Measurements from ENCODE around the gene NFAM1. TPM values are rescaled to one million over a fixed set of nuclear protein-coding genes. Genes with fewer than 3 reads are reported as not detected.

Gene NFAM1
- total and polyA plus RNA-seq, 2 donors (not counting 3 experiments of a cell fraction or from before 2014, with no cell fraction given) = not detected

GRCh38 chr22:42432818-42433217 is 615 bp upstream of the NFAM1 start:
- Histone ChIP-seq H3K4me2 (ENCODE audit: insufficient read depth, low read length) (no peak overlapping the region), H3K27me3 (ENCODE audit: control insufficient read depth in 2 of 2, insufficient read depth in 2 of 2, low read length in 2 of 2) (peaks cover 29 to 33% of the 10 kb centered on the region in 2 experiments), H3K4me3 (replicated peaks in 1 of 3; ENCODE audit: insufficient read depth in 1 of 3, low read depth in 1 of 3, low read length in 3 of 3) (no peak overlapping the region), H3K9ac (replicated peaks; ENCODE audit: extremely low read depth, insufficient read depth, low read length) (no peak overlapping the region), H3K4me1 (ENCODE audit: control insufficient read depth, extremely low read depth, insufficient read depth, low read length) (peaks cover 3% of the 10 kb centered on the region), H4K20me1 (replicated peaks; ENCODE audit: control insufficient read depth, extremely low read depth, insufficient read depth, low read length) (no peaks in the 10 kb centered on the region), H2AFZ (ENCODE audit: low read depth, low read length) (no peak overlapping the region), H3K9me3 (replicated peaks; ENCODE audit: control insufficient read depth, insufficient read depth, low read length) (no peaks in the 10 kb centered on the region), H3K36me3 (ENCODE audit: control insufficient read depth in 2 of 2, extremely low read depth in 1 of 2, insufficient read depth in 2 of 2, low read length in 2 of 2) (no peaks in the 10 kb centered on the region), H3K79me2 (ENCODE audit: control insufficient read depth, insufficient read depth, low read length) (no peaks in the 10 kb centered on the region), H3K27ac (ENCODE audit: insufficient read depth, low read depth, low read length) (no peak overlapping the region), H3K9me1 (replicated peaks; ENCODE audit: control insufficient read depth, extremely low read depth, insufficient read depth, low read length) (no peaks in the 10 kb centered on the region)
- CTCF ChIA-PET = interaction anchor here (1.5 kb wide), 1 partner anchor 11 kb away, joined by 4 read pairs; no protein-coding TSS in a partner anchor
- intact Hi-C loops (cut with micrococcal nuclease) (loop anchor here (10.0 kb wide), 1 partner anchor 158 kb away; the partner anchor contains the start of gene TCF20), dilution Hi-C loops (cut with MboI; ENCODE audit: extremely low pct_ligation_motif_present, low sequenced_read_pairs) (no loop called here)
- POLR2A ChIA-PET = no interaction called here
- no peak for DNase-seq (ENCODE audit: low read depth, low spot score)
- no peak for FAIRE-seq
- TF ChIP-seq JUN (IDR thresholded peaks at IDR 0.05; ENCODE audit: borderline replicate concordance, insufficient read depth, insufficient read length, low read depth) (no peak), POLR2AphosphoS5 (IDR thresholded peaks at IDR 0.05; ENCODE audit: insufficient read depth, low read depth, low read length) (no peak), FOS (IDR thresholded peaks at IDR 0.05; ENCODE audit: borderline replicate concordance, insufficient read depth, low read length) (no peak), GATA2 (IDR thresholded peaks at IDR 0.05; ENCODE audit: insufficient read depth, insufficient read length, low read depth, low read length) (no peak), CTCF (IDR thresholded peaks at IDR 0.05; ENCODE audit: extremely low read depth in 1 of 2, insufficient read depth in 1 of 2, low read depth in 1 of 2, low read length in 2 of 2) (no peak), POLR2A (IDR thresholded peaks at IDR 0.05; ENCODE audit: low read depth, low read length) (no peak), EZH2 (IDR thresholded peaks at IDR 0.05; ENCODE audit: borderline replicate concordance, low read depth, low read length, severe bottlenecking) (no peak), MYC (IDR thresholded peaks at IDR 0.05; ENCODE audit: low read depth, low read length) (no peak), MAX (IDR thresholded peaks at IDR 0.05; ENCODE audit: insufficient read depth, insufficient read length) (no peak)
- no TSS peak for BruUV-seq (replicated peaks)

All from endothelial cell of umbilical vein (primary cell).